ENCODE results near the gene AFF3. TPM values are rescaled to one million over a fixed set of nuclear protein-coding genes. Genes with fewer than 3 reads are reported as not detected.

The AFF3 gene
- total RNA-seq, 1 experiment from 2014 or later = 3.0 TPM

Other genes starting within 250 kb of the AFF3 start
- 0.10 TPM in 1 of 2 replicates, not detected in the other for gene LONRF2, start 179.9 kb upstream of the AFF3 start, total RNA-seq (2014; rRNA removed; shearing (Covaris generic))